Osteoblast (primary cell): ENCODE results near the gene ZNF608. TPM values are rescaled to one million over a fixed set of nuclear protein-coding genes. Genes with fewer than 3 reads are reported as not detected.
A peak's percentile ranks its signal among the peaks of the same experiment; 100 is the strongest.

Experiments
- DNase-seq: peaks from one replicate; pipeline ENCODE4 v3.0.0; 2011; ENCODE audit warnings: low spot score, mixed read lengths; ENCODE audit not compliant: insufficient read length; ENCODE audit errors: missing footprints
- H2AFZ ChIP-seq: 2 replicates; pipeline ENCODE4 v1.6.0; 2011; ENCODE audit warnings: mild to moderate bottlenecking, low read length
- H3K27ac ChIP-seq: 2 replicates; pipeline ENCODE4 v1.5.1; 2011; ENCODE audit warnings: mild to moderate bottlenecking, low read depth, low read length, moderate library complexity
- H3K27me3 ChIP-seq: 2 replicates; pipeline ENCODE4 v1.6.0; 2012; ENCODE audit warnings: mild to moderate bottlenecking, control low read depth, inconsistent platforms, low read length, moderate library complexity; ENCODE audit not compliant: insufficient read depth
- H3K36me3 ChIP-seq: 2 replicates; pipeline ENCODE4 v1.5.1; 2011; ENCODE audit warnings: mild to moderate bottlenecking, low read length, control low read depth, moderate library complexity; ENCODE audit not compliant: insufficient read depth
- H3K4me1 ChIP-seq: 2 replicates; pipeline ENCODE4 v1.5.1; 2011; ENCODE audit warnings: mild to moderate bottlenecking, low read length, control low read depth, moderate library complexity; ENCODE audit not compliant: insufficient read depth
- H3K4me2 ChIP-seq: 2 replicates; pipeline ENCODE4 v1.6.0; 2011; ENCODE audit warnings: mild to moderate bottlenecking, low read length; ENCODE audit not compliant: insufficient read depth
- H3K4me3 ChIP-seq: fragments of 200-600 bp; sonication (generic); 3 replicates; pipeline ENCODE4 v1.5.1; 2012; ENCODE audit warnings: mild to moderate bottlenecking, low read length, inconsistent platforms; ENCODE audit not compliant: insufficient read depth
- H3K79me2 ChIP-seq: 2 replicates; pipeline ENCODE4 v1.6.0; 2012; ENCODE audit warnings: mild to moderate bottlenecking, low read length, control low read depth, inconsistent platforms; ENCODE audit not compliant: insufficient read depth
- H3K9me3 ChIP-seq: 2 replicates; pipeline ENCODE4 v1.5.1; 2011; ENCODE audit warnings: low read depth, low read length, control low read depth
- H4K20me1 ChIP-seq: 2 replicates; pipeline ENCODE4 v1.6.0; 2012; ENCODE audit warnings: mild to moderate bottlenecking, low read length, control low read depth; ENCODE audit not compliant: insufficient read depth
- CTCF ChIP-seq: IDR thresholded peaks from 2 replicates; pipeline ENCODE4 v1.5.1; 2011; ENCODE audit warnings: mild to moderate bottlenecking, low read depth, low read length, moderate library complexity; ENCODE audit errors: extremely low read depth
- total RNA-seq: library from RNA; depleted of rRNA; stranded (reverse); fragments of >200 nt; gene quantifications from 2 replicates; pipeline ENCODE4 v1.2.3, GENCODE V29; 2012

Gene ZNF608
- total RNA-seq, 1 donor, result 11.6 TPM

- no peaks in the 10 kb centered on the region for H3K9me3 ChIP-seq
- H3K4me3 ChIP-seq, result peak overlapping the region; percentile 74
- peak overlapping the region; percentile 99 for H3K4me2 ChIP-seq
- peaks cover 5% of the 10 kb centered on the region for H3K79me2 ChIP-seq
- H3K4me1 ChIP-seq, result peaks cover 52% of the 10 kb centered on the region
- no peaks in the 10 kb centered on the region for H3K36me3 ChIP-seq
- DNase-seq, result no peak
- no peak for TF ChIP-seq CTCF
- peaks cover 14% of the 10 kb centered on the region for H3K27me3 ChIP-seq
- no peaks in the 10 kb centered on the region for H4K20me1 ChIP-seq
- peak overlapping the region; percentile 87 for H2AFZ ChIP-seq
- no peak overlapping the region for H3K27ac ChIP-seq
Observed at GRCh38 chr5:124744170-124744971, 2.1 kb downstream of the ZNF608 start.

GRCh38 chr5:124743602-124744169 lies 2.8 kb downstream of the ZNF608 start:
- H3K4me3 ChIP-seq, result peak overlapping the region; percentile 74

GRCh38 chr5:124742983-124743601 lies 3.3 kb downstream of the ZNF608 start:
- Histone ChIP-seq H3K79me2 (peaks cover 6% of the 10 kb centered on the region), H2AFZ (no peak overlapping the region), H3K9me3 (no peaks in the 10 kb centered on the region), H3K4me1 (peaks cover 48% of the 10 kb centered on the region), H3K4me3 (peak overlapping the region; percentile 74), H3K27me3 (peaks cover 16% of the 10 kb centered on the region), H4K20me1 (no peaks in the 10 kb centered on the region), H3K27ac (peak overlapping the region; percentile 24), H3K36me3 (no peaks in the 10 kb centered on the region), H3K4me2 (peak overlapping the region; percentile 99)
- TF ChIP-seq CTCF, result no peak
- DNase-seq, result peak; percentile 64

More at GRCh38 chr5:124743602-124744169, 2.8 kb downstream of the ZNF608 start:
- no peak overlapping the region for H3K27ac ChIP-seq
- H4K20me1 ChIP-seq, result no peaks in the 10 kb centered on the region
- no peaks in the 10 kb centered on the region for H3K9me3 ChIP-seq
- peak overlapping the region; percentile 99 for H3K4me2 ChIP-seq
- no peaks in the 10 kb centered on the region for H3K36me3 ChIP-seq
- peaks cover 14% of the 10 kb centered on the region for H3K27me3 ChIP-seq
- peaks cover 50% of the 10 kb centered on the region for H3K4me1 ChIP-seq
- DNase-seq, result no peak
- H2AFZ ChIP-seq, result peak overlapping the region; percentile 87
- TF ChIP-seq CTCF, result no peak
- H3K79me2 ChIP-seq, result peaks cover 5% of the 10 kb centered on the region

- DNase-seq, result no peak
- peak overlapping the region; percentile 24 for H3K27ac ChIP-seq
- TF ChIP-seq CTCF, result no peak
- peaks cover 7% of the 10 kb centered on the region for H3K79me2 ChIP-seq
- H2AFZ ChIP-seq, result no peak overlapping the region
- H4K20me1 ChIP-seq, result no peaks in the 10 kb centered on the region
- no peaks in the 10 kb centered on the region for H3K36me3 ChIP-seq
- H3K4me1 ChIP-seq, result peaks cover 42% of the 10 kb centered on the region
- no peaks in the 10 kb centered on the region for H3K9me3 ChIP-seq
- H3K27me3 ChIP-seq, result peaks cover 21% of the 10 kb centered on the region
- H3K4me2 ChIP-seq, result peak overlapping the region; percentile 99
- H3K4me3 ChIP-seq, result peak overlapping the region; percentile 74
Observed at GRCh38 chr5:124742521-124742920, 3.9 kb downstream of the ZNF608 start.
